Heart right ventricle (tissue), 16 donors: ENCODE data around the gene KRTAP12-1. TPM values are rescaled to one million over a fixed set of nuclear protein-coding genes. Genes with fewer than 3 reads are reported as not detected.
"Not testable (repeated sequence)": the region's sequence is repeated elsewhere in the genome, so short reads cannot be mapped to it uniquely, and the experiment has no call there.

ENCODE experiments used
- ATAC-seq, 8 donors: fragments of 200-7000 bp; cut with Tn5 transposase; one replicate each; pipeline ENCODE4 v1.9.1; 2020; ENCODE audit warnings: mild to moderate bottlenecking in 8 of 8, moderate library complexity in 8 of 8, moderate number of reproducible peaks in 1 of 8
- DNase-seq, 2 donors: peaks; one replicate each; pipeline ENCODE4 v3.0.0-alpha.2; 2020
- H3K27ac ChIP-seq, 10 donors: fragments of 200-600 bp; sonication (generic) in 2 of 10; one replicate each; pipeline versions ENCODE4 v1.5.0 to v1.8.0; 2020 to 2022; ENCODE audit warnings: mild to moderate bottlenecking in 3 of 10
- H3K27me3 ChIP-seq, 7 donors: fragments of 200-600 bp; one replicate each; pipeline ENCODE4 v1.8.0; 2021 to 2022; ENCODE audit warnings: mild to moderate bottlenecking in 2 of 7
- H3K36me3 ChIP-seq, 9 donors: fragments of 200-600 bp; sonication (generic) in 1 of 9; one replicate each; pipeline versions ENCODE4 v1.5.0 to v1.8.0; 2020 to 2022; ENCODE audit warnings: mild to moderate bottlenecking in 2 of 9
- H3K4me1 ChIP-seq, 9 donors: fragments of 200-600 bp; sonication (generic) in 1 of 9; one replicate each; pipeline versions ENCODE4 v1.5.0 to v1.8.0; 2020 to 2022; ENCODE audit warnings: mild to moderate bottlenecking in 4 of 9
- H3K4me3 ChIP-seq, 10 donors: fragments of 200-600 bp; sonication (generic) in 2 of 10; one replicate each; pipeline versions ENCODE4 v1.5.0 to v1.8.0; 2020 to 2022; ENCODE audit warnings: mild to moderate bottlenecking in 7 of 10, moderate library complexity in 2 of 10
- H3K9me3 ChIP-seq, 11 donors: fragments of 200-600 bp in 10 of 11; sonication (generic) in 2 of 11; one replicate each; pipeline versions ENCODE4 v1.5.0 to v1.8.0; 2013 to 2022; ENCODE audit warnings: mild to moderate bottlenecking in 2 of 11, control low read depth in 1 of 11, moderate library complexity in 1 of 11
- CTCF ChIP-seq, 9 donors: fragments of 200-600 bp; sonication (generic) in 2 of 9; IDR thresholded peaks; one replicate each; pipeline versions ENCODE4 v1.5.0 to v1.8.0; 2021 to 2022; ENCODE audit warnings: antibody characterized with exemption in 9 of 9, mild to moderate bottlenecking in 5 of 9, moderate library complexity in 1 of 9
- WGBS, 2 donors: extraction: QIAGEN DNeasy Blood & Tissue Kit; methylation state at CpG; one replicate each; pipeline ENCODE4 v1.1.7; 2013; ENCODE audit warnings: inconsistent platforms in 1 of 2; 5-methylcytosine and 5-hydroxymethylcytosine counted together
- intact Hi-C, 10 donors: fragments of 100-400 bp; cut with DNase I; formaldehyde crosslinking; loops; one replicate each; pipeline versions ENCODE4 v1.11.1 to v1.14.2; 2022
- polyA plus RNA-seq, 2 donors: library from polyadenylated mRNA; stranded (reverse); fragments of 200-250 nt; gene quantifications; one replicate each; pipeline ENCODE4 v1.2.3, GENCODE V29; 2013
- total RNA-seq, 10 donors: library from RNA; stranded (reverse); fragmentation: NEBNext Ultra II Directional in 3 of 10; extraction: Animal tissue kit (Norgen Biotek cat#: 25700) in 3 of 10; gene quantifications; one replicate each; pipeline versions ENCODE4 v1.2.1 to v1.2.4, GENCODE V29; 2021 to 2023
- donor health status: Arrhythmogenic right ventricular cardiomyopathy.
- donor health status: ischemic (EF 13 %, LVEDD 7.1; RV severe dilation, severe dysfunction).
- donor health status: healthy with polysubstance abuse.
- donor health status: DM: no; HTN: yes; CAD: no.
- donor health status: DM: no; HTN: no; CAD: no.
- donor health status: ischemic (EF 25% LVEDD 6.9; RV normal size, moderate dysfunction).
- donor health status: ischemic (EF 25% LVEDD 5.7; RV mildly dilated, moderate dysfunction).
- donor health status: healthy.
- donor health status: DM: yes; HTN: yes; CAD: no.
- donor health status: Ischemic cardiomyopathy.
- donor health status: ischemic (EF 35%, LVEDD 5.7; RV mildly dilated, moderate dysfunction).
- donor health status: nonischemic (EF 11% LVEDD 7.7; RV severe dilation, severe dysfunction).
- donor health status: DM: yes; HTN: yes; CAD: no.
- donor health status: PGD.
- donor health status: ischemic (EF 29% LVEDD 5.4; RV normal size, mild dysfunction).
- donor health status: nonischemic (EF 23%, LVEDD 6.1; RV moderate dilation, normal function).

Gene KRTAP12-1
- total and polyA plus RNA-seq, 12 donors: not detected

- whole genome bisulfite sequencing, 2 donors: 74 to 76% methylated on average over 3 of the region's 3 CpGs
- no peak for ATAC-seq
Measured at GRCh38 chr21:44670642-44671432, 11.1 kb downstream of the KRTAP12-1 start.

GRCh38 chr21:44667612-44668011 lies 14.4 kb downstream of the KRTAP12-1 start:
- H3K27me3 ChIP-seq: peaks cover 0 to 3% (median 0%) of the 10 kb centered on the region in 7 donors
- intact Hi-C loops: no loop called here

More at GRCh38 chr21:44670642-44671432, 11.1 kb downstream of the KRTAP12-1 start:
- Histone ChIP-seq H3K27me3 (peaks cover 0 to 3% (median 0%) of the 10 kb centered on the region in 7 donors), H3K36me3 (no peaks in the 10 kb centered on the region), H3K9me3 (peaks cover 0 to 57% (median 25%) of the 10 kb centered on the region in 11 donors), H3K4me1 (no peaks in the 10 kb centered on the region), H3K4me3 (no peak overlapping the region), H3K27ac (no peak overlapping the region)
- no peak for TF ChIP-seq CTCF (IDR thresholded peaks at IDR 0.05)
- DNase-seq: no peak
- intact Hi-C loops: no loop called here

GRCh38 chr21:44666401-44667320 lies 15.3 kb downstream of the KRTAP12-1 start, which contains the start of gene KRTAP12-2:
KRTAP12-2 (minus strand) TSS chr21:44666927; CDS start chr21:44666886, 41 bp downstream.
- H3K4me3 ChIP-seq: no peak within 1 kb of the TSS
- H3K36me3 ChIP-seq: no peaks in the 10 kb centered on the region
- no peak for TF ChIP-seq CTCF (IDR thresholded peaks at IDR 0.05)
- ATAC-seq (peak; percentile 41 to 99 (median 87)), DNase-seq (peak in 1 of 2 donors; percentile 35)
- WGBS, 2 donors: 66 to 75% methylated on average over 19 of the region's 19 CpGs
- no peak within 1 kb of the TSS for H3K27ac ChIP-seq
- peaks cover 0 to 35% (median 5%) of the 10 kb centered on the region in 11 donors for H3K9me3 ChIP-seq
- intact Hi-C loops: no loop called here
- no peaks in the 10 kb centered on the region for H3K4me1 ChIP-seq
- peaks cover 0 to 3% (median 0%) of the 10 kb centered on the region in 7 donors for H3K27me3 ChIP-seq

More at GRCh38 chr21:44667612-44668011, 14.4 kb downstream of the KRTAP12-1 start:
- WGBS, 2 donors: 57 to 68% methylated on average over 1 of the region's 1 CpG
- no peaks in the 10 kb centered on the region for H3K36me3 ChIP-seq
- TF ChIP-seq CTCF (IDR thresholded peaks at IDR 0.05): no peak
- H3K4me3 ChIP-seq: no peak overlapping the region
- DNase-seq (no peak), ATAC-seq (no peak)
- peaks cover 0 to 44% (median 12%) of the 10 kb centered on the region in 11 donors for H3K9me3 ChIP-seq
- no peak overlapping the region for H3K27ac ChIP-seq
- no peaks in the 10 kb centered on the region for H3K4me1 ChIP-seq

- H3K27me3 ChIP-seq: peaks cover 0 to 6% (median 0%) of the 10 kb centered on the region in 7 donors
- DNase-seq: no peak
- no peak overlapping the region for H3K27ac ChIP-seq
- no peak overlapping the region for H3K4me3 ChIP-seq
- TF ChIP-seq CTCF (IDR thresholded peaks at IDR 0.05): no peak
- intact Hi-C loops: loop anchor here in 1 of 10 donors (2.0 kb wide), 1 partner anchor 20 kb away; no protein-coding TSS in a partner anchor
- no peaks in the 10 kb centered on the region for H3K4me1 ChIP-seq
- no peak for ATAC-seq
- H3K9me3 ChIP-seq: peaks cover 0 to 19% (median 0%) of the 10 kb centered on the region in 11 donors
- 85 to 88% methylated on average over 5 of the region's 5 CpGs for whole genome bisulfite sequencing, 2 donors
- H3K36me3 ChIP-seq: no peaks in the 10 kb centered on the region
Measured at GRCh38 chr21:44664691-44665090, 17.3 kb downstream of the KRTAP12-1 start.

GRCh38 chr21:44661567-44661966 lies 20.4 kb downstream of the KRTAP12-1 start:
- H3K4me1 ChIP-seq, H3K36me3 ChIP-seq, ATAC-seq, H3K27ac ChIP-seq, H3K4me3 ChIP-seq, intact Hi-C loops, DNase-seq: not testable (repeated sequence)
- H3K9me3 ChIP-seq: peaks cover 0 to 19% (median 2%) of the 10 kb centered on the region in 11 donors
- 26 to 51% methylated on average over 7 of the region's 7 CpGs for WGBS, 2 donors
- H3K27me3 ChIP-seq: peaks cover 0 to 28% (median 0%) of the 10 kb centered on the region in 7 donors
